NCI-H2029 treated with DMSO at 0.1 percent for 48 hours (cell line): ENCODE data around the gene NKD2.
"Not testable (repeated sequence)": the region's sequence is repeated elsewhere in the genome, so short reads cannot be mapped to it uniquely, and the experiment has no call there.

Experiments
- DNase-seq: peaks from one replicate; lab custom pipeline; 2025; lab: John Stamatoyannopoulos, UW

The NKD2 gene

DNA sequence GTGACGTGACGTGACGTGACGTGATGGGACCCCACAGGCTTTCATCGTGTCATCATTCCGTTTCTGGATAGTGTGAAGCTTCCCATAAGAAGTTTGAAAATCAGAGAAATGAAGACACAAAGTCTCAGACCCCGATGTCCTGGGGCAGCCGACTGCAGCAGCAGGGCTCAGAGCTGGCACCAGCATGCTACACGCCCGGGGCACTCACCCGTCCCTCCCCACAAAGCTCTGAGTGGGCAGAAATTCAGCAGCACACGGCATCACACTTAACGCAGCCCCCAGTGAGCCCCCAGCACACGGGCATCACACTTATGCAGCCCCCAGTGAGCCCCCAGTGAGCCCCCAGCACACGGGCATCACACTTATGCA is 61.1 kb downstream of the NKD2 start:
- DNase-seq = no peak

GRCh38 chr5:1073239-1074102 is 64.9 kb downstream of the NKD2 start:
- DNase-seq = no peak

DNA sequence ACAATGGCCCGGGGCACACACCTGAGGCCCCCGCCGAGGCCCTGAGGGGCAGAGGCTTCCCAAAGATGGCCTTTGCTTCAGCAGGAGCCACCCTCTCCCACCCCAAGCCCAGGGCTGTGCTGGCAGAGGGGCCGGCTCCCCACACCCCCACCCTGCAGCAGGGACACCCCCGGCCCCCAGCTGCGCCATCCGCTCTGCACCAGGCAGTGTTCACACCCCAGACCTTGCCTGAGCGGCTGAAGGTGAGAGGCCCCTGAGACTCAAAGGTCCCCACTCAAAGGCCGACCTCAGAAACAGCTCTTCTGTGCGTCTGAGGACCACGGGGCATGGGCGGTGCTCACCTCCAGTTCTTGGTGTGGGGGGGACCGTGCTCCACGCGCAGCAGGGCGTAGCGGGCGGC is 65.6 kb downstream of the NKD2 start:
- DNase-seq = no peak

- no peak for DNase-seq
Measured at GRCh38 chr5:1074816-1075554, 66.4 kb downstream of the NKD2 start.

DNA sequence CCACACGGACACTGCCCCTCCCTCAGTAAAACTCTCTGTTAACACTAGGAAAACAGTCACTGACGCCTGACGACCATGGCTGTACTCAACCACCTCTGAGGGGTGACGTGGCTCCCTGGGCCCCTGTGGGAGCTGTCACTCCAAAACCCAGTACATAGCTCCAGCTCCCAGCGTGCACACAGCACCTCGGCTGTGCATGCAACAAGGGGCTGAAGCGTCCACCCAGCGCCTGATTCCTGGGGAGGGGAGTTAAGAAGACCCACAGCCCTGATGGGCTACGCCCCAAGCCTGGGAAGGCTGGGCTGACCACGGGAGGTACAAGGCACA is 66.9 kb downstream of the NKD2 start:
- no peak for DNase-seq

DNA sequence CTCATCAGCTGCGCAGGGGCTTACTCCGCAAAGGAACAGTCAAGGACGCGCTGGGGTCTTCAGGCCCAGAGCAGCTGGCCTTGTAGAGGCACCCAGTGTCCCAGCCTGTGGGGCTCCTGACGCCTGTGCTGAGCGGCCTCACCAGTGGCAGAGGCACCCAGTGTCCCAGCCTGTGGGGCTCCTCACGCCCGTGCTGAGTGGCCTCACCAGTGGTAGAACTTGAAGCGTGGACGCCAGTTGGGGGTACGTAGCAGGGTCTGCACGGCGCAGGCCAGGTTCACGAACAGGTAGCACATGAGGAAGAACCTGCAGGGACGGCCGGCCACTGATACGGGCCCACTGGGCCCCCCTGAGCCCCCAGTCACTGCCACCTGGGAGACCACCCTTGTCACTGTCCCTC is 67.3 kb downstream of the NKD2 start:
- DNase-seq = no peak

DNA sequence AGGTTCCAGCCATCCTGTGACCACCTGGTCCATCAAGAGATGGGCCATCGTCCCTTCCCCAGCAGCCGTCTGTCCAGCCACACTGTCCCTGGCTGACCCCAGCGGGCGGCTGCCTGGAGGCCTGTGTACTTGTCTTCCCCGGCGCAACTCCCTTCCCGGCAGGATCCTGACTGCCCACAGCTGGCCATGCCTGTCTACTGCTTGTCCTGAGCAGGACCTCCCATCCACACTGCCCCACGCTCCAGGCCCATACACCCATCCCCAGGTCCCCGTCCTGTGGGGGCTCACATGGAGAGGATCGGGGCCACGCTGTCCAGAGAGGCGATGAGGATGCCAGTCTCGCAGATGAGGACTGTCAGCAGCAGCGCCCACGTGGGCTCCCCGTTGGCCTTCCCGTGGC is 67.8 kb downstream of the NKD2 start:
- DNase-seq = no peak

- no peak for DNase-seq
Measured at GRCh38 chr5:1077026-1077425, 68.4 kb downstream of the NKD2 start.

- no peak for DNase-seq
Measured at GRCh38 chr5:1077491-1078020, 69.0 kb downstream of the NKD2 start.

- no peak for DNase-seq
Measured at GRCh38 chr5:1078206-1078605, 69.6 kb downstream of the NKD2 start.

DNA sequence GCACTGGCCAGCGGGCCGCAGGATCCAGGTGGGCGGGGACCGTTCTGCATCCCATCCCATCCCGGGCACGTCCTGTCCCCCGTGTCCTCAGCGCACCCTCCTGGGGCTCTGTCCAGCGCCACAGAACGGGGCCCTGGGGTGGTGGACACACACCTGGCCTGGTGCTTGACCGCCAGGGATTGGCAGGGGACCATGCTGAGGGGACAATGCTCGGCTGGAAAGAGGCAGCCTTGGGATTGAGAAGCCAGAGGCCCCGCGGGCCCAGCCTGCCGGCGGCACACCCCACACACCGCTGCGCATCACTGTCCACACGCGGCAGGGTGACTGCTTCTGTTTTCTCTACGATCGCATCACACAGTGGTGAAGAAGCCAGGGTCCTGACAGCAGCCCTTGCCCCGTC is 70.2 kb downstream of the NKD2 start:
- no peak for DNase-seq

GRCh38 chr5:1079486-1079885 is 70.9 kb downstream of the NKD2 start:
- DNase-seq = no peak

DNA sequence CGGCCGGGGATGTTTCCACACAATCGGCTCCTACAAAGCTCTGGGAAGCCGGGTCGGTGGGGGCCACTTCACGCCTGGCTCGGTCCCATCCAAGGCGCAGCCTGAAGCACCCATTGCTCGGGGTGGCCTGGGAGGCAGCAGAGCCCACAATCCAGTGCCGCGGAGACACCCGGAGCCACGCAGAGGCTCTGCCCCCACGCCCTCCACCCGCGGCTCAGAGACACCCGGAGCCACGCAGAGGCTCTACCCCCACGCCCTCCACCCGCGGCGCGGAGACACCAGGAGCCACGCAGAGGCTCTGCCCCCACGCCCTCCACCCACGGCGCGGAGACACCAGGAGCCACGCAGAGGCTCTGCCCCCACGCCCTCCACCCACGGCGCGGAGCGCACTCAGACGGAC is 71.4 kb downstream of the NKD2 start:
- DNase-seq = no peak

GRCh38 chr5:1080432-1080831 is 71.8 kb downstream of the NKD2 start:
- no peak for DNase-seq

DNA sequence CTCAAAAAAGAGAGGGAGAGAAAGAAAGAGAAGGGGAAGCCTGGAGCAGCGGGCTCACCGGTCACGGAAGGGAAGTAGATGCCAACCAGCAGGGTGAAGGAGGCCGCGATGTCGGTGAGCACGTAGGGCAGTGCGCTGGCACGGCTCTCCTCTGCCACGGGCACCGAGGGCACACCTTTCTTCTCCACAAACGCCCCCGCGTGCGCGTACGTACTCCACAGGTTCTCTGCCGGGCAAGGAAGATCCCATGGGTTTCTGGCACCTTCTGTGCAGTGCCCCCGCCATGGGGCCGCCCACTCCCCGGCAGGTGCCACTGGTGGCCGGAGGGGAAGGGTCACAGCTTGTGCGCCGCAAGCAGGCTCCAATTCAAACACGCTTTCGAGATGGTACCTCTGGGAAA is 72.9 kb downstream of the NKD2 start:
- no peak for DNase-seq

DNA sequence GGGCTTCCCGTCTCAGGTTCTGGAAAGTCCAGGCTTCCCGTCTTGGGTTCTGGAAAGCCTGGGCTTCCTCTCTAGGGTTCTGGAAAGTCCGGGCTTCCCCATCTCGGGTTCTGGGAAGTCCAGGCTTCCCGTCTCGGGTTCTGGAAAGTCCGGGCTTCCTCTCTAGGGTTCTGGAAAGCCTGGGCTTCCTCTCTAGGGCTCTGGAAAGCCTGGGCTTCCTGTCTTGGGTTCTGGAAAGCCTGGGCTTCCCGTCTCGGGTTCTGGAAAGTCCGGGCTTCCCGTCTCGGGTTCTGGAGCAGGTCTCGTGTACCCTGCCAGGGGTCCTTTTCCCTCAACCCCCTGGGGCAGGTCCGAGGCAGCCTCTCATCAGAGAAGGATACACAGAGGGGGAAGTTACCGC is 74.4 kb downstream of the NKD2 start:
- DNase-seq = not testable (repeated sequence)

DNA sequence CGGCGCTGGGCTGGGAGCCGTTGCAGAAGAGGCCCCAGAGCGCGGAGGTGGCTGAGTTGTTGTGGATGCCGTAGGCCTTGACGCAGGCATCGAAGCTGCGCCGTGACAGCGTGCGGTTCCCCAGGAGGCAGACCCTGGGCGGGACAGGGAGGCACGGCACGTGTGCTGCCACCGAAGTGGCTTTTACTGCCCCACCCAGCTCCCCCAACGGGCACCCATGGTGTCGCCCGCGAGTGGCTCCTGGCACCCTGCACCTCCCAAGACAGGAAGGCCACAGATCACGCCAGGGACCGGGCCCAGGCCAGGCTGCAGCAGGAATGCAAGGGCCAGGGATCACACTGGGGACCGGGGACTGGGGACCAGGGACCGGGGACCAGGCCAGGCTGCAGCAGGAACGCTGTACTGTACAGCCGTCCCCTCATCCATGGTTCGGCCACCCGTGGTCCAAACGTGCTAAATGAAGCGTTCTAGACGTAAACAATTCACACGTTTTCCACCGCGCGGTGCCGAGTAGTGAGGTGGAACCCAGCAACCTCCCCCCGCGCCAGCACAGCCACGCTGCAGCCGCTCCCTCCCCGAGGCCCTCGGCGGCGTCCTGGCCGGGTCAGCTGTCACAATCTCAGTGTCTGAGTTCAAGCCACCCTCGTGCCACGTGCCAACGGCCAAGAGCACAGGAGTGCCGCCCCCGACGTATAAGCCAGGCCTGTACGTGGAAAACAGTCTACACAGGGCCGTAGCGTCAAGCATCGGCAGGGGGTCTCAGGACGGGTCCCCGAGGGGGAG is 75.4 kb downstream of the NKD2 start:
- no peak for DNase-seq

- no peak for DNase-seq
Measured at GRCh38 chr5:1085391-1085790, 76.8 kb downstream of the NKD2 start.

GRCh38 chr5:1086137-1086536 is 77.5 kb downstream of the NKD2 start:
- DNase-seq = no peak

DNA sequence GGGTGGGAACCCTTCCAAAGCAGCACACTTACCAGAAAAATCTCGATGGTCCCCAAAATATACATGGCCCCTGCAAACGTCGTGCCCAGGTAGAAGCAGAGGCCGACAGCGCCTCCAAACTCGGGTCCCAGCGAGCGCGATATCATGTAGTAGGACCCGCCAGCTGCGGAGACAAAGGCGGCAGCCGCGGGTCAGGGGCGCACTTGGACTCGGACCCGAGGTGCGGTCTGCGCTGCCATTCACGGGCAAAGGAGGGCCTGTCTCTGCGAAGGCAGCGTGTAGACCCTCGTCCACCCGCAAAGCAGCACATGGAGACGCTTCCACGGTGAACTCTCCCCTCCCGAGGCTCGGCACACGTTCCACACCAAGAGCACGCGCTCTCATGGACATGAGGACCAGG is 78.3 kb downstream of the NKD2 start:
- no peak for DNase-seq

- no peak for DNase-seq
Measured at GRCh38 chr5:1087428-1087827, 78.8 kb downstream of the NKD2 start.

GRCh38 chr5:1088031-1088430 is 79.4 kb downstream of the NKD2 start:
- no peak for DNase-seq
